HG02943 (cell line): ENCODE data around the gene SF3B2.
"Not testable (repeated sequence)": the region's sequence is repeated elsewhere in the genome, so short reads cannot be mapped to it uniquely, and the experiment has no call there.

Experiments
- ATAC-seq: cut with Tn5 transposase; IDR thresholded peaks from one replicate; pipeline ENCODE4 v1.9.1; 2021; ENCODE audit warnings: mild to moderate bottlenecking, low read depth, moderate library complexity; ENCODE audit not compliant: unreplicated experiment

Gene SF3B2

DNA sequence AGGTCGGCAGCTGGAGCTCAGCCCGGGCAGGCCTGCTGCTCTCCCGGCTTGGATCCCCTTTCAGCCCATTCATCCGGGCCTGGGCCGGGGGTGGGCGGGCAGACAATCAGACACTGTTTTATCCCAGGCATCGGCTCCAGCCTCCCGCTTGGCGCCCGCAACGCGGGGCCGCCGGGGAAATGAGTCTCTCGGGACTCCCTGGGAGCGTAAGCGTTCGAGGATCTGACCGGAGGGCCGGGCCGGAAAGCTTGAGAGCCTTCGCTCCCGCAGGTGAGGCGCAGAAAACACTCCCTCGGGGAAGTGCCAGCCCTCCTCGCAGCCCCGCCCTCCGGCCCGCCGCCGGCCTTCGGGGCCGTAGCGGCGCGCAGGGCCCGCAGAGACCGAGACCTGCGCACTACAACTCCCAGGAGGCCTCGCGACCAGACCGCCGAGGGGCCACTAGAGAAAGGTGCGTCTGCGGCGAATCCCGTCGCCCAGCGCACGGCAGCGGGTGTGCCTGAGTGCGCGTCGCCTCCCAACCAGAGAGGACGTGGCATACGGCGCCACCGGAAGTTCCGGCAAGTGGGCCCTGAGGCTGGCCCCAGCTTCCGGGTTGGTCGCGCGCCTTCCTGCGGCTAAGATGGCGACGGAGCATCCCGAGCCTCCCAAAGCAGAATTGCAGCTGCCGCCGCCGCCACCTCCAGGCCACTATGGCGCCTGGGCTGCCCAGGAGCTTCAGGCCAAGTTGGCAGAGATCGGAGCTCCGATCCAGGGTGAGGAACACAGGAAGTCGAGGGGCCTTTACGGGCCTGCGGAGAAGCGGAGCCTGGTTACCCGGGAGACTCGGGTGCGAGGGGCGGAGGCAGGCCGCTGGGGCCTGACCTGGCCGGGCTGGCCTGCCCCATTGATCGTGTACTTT is at the start of gene SF3B2:
Gene SF3B2, plus strand, starts transcription at position 599 of the 898 bp plus-strand sequence. Its CDS starts 21 bp downstream, at position 620.
- peak; percentile 93 for ATAC-seq

DNA sequence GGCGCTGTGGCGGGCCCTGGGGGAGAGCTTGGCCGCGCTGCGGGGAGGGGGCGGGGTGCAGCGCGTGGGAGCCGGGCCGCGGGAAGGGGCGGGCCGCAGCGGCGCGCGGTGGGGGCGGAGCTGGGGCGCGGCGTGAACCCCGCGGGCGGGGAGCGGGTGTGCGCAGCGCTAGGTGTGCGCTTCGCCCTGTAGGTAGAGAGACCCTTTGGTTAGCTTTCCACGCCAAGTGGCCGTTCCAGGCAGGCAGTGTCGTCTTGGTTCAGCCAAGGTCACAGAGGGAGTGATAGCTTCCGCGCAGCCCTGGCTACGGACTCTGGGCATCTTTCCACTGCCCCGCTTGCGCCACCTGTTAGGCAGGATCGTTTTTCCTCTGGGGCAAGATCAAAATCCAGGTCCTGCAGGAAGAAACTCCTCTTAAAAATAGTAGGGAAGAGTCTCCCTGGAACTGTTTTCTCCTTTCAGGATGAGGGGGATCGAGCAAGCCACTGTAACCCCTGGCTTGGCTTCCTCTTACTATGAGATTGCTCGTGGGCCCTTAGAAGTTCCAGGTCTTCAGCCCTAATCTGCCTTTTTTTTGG is 49.4 kb upstream of the SF3B2 start:
- ATAC-seq: peak; percentile 39

GRCh38 chr11:66003291-66003690 is 48.9 kb upstream of the SF3B2 start:
- no peak for ATAC-seq

- ATAC-seq: no peak
Observed at GRCh38 chr11:66004186-66004585, 48.0 kb upstream of the SF3B2 start.

DNA sequence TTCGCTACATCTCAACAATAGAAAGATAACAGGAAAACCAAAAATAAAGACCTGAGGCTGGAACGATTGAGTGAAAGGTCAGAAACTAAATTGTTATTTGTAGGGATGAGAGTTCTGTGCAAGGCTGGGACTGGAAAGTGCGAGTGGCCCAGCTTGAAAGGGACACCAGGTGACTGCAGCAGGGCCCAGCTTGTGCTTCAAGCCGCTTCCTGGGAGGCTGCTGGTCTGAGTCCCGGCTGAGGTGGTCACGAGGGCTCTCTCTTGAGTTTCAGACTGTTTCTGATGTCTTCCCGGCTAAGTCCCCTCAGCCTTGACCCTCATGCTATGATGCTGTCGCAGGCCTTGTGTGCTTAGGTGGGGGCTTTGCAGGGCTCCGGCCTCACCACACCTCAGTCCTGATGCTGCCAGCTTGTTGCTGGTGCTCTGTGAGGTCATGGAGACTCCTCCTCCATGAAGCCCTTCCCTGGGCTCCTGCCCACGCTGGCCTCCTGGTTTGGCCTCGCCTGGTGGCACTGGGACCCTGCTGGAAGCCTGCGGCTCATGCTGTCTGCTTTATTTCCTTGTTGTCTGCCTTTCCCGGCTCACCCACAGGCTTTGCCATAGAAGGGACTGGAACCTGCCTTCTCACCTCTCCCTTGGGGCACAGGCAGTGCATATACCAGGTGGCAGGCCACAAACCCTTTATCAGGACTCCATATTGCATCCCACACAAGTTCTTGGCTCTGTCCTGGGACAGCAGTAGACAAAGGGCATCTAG is 45.9 kb upstream of the SF3B2 start:
- ATAC-seq: no peak

DNA sequence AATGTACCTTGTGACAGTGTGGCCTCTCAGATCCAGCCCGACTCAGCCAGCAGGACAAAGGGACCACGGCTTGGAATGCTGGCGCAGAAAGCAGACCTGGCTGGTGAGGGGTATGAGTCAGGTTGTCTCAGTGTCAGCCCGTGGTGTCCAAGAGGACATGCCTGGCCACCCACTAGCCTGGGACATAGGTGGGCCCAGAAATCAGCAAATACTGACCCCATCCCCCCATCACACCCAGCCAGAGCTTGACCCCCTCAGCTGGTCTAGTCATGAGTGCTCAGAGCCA is 45.3 kb upstream of the SF3B2 start:
- no peak for ATAC-seq

GRCh38 chr11:66007201-66007634 is 44.9 kb upstream of the SF3B2 start:
- ATAC-seq: no peak

DNA sequence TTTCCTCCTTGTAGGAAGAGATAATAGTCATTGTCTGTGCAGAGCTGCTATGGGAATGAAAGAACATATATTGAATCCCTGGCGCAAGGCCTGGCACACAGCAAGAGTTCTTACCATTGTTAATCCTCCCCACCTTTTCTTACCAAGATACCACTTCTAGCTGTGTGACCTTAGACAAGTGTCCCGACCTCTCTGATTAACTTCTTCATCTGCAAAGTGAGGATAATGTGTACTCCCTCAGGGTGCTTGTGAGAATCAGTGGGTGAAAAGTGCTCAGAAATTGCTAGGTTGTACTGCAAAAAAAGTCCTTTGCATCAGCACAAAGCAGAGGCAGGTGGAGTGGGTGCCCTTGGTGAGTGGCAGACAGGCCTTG is 44.1 kb upstream of the SF3B2 start:
- ATAC-seq: no peak

GRCh38 chr11:66008468-66009101 is 43.6 kb upstream of the SF3B2 start:
- ATAC-seq: no peak

DNA sequence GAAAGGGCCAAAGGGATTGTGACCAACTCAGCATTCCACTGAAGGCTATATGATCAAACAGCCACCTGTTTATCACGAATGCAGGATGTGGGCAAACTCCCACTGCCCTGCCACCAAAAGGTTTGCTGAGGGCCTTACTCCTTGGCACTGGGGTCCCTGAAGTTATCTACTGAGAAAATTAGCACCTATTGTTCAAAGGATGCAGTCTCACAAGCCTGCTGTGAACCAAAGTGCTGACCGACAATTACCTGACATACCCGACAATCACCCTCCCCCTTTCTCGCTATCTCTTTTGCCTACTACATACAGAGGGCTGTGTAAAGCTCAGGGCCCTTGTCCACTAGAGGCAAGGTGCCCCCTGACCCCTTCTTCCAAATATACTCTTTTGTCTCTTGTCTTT is 42.1 kb upstream of the SF3B2 start:
- not testable (repeated sequence) for ATAC-seq

- no peak for ATAC-seq
Observed at GRCh38 chr11:66011239-66011784, 40.9 kb upstream of the SF3B2 start.

- ATAC-seq: no peak
Observed at GRCh38 chr11:66011785-66012303, 40.3 kb upstream of the SF3B2 start, which contains the start of gene CST6. CST6 (plus strand) TSS chr11:66012008; CDS start chr11:66012045, 37 bp downstream.

- no peak for ATAC-seq
Observed at GRCh38 chr11:66012371-66012945, 39.7 kb upstream of the SF3B2 start.

DNA sequence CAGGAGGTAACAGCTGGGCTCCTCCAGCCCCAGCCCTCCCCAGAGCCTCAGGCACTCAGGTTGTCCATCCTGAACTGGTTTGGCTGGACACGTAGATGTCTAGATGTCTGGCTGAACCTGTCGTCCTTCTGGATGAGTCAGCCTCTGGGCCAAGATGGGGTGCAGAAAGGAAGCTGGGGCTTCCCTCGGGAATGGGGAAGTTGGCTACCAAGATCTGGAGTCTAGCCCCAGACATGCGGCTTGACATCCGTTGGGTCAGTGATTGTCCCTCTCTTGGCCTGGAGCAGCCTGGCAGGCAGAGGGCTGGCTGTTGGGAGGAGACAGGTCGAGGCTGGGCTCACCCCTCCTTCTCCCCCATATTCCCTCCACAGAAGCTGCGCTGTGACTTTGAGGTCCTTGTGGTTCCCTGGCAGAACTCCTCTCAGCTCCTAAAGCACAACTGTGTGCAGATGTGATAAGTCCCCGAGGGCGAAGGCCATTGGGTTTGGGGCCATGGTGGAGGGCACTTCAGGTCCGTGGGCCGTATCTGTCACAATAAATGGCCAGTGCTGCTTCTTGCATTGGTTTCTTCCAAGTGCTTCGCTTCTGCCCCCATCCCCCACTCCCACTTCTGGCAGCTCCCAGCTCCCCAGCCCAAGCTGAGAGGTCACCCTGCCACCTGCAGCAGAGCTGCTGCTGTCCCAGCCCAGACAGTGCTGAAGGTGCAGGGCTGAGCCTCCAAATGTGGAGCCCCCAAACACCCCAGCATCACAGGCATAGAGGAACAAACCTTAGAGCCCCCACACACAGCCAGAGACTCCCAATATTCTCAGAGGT is 39.0 kb upstream of the SF3B2 start:
- no peak for ATAC-seq

GRCh38 chr11:66013762-66014100 is 38.4 kb upstream of the SF3B2 start:
- no peak for ATAC-seq

DNA sequence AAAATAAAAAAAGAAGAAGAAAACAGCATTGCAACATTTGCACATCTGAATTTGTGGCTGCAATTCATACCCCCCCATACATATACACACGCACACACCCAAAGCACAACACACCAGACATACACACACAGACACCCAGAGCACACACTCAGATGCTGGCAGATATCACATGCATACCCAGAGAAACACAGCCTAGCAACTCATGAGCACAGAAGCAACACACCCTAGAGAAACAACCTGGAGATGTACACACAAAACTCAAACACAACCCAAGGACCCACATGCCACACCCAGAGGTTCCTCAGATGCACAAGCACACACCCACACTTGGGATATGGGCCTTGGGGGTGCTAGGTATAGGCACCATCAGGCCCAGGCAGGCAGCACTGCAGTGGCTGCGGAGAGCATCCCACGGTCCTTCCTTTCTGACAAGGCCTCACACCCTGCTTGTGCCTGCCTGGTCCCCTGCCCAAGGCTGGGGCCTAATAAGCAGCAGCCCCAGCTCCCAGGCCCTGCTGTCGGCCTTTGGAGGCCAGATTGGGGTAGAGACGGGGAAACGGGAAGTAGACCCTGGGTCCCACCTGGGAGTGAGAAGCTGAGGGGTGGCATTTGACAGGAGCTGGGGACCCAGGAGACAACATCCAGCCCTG is 37.2 kb upstream of the SF3B2 start:
- no peak for ATAC-seq

DNA sequence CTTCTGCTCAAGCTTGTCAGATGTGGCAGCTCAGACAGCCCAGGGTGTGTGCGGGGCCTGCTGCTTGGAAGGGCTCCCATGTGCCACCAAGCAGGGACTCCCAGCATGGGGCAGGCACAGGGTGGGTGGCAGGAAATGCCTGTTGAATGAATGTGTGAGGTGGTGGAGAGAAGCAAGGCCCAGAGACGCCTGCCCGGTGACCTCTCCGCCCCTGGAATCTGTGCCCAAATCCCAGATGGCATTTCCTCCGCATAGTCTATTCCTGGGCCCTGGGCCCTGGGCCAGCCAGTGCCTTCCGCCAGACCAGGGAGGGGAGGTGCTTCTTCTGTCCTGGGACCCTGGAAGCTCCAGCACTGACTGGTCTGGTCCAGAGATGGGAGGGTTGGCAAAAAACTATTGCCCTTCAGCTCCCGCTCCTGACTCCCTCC is 36.7 kb upstream of the SF3B2 start:
- no peak for ATAC-seq

DNA sequence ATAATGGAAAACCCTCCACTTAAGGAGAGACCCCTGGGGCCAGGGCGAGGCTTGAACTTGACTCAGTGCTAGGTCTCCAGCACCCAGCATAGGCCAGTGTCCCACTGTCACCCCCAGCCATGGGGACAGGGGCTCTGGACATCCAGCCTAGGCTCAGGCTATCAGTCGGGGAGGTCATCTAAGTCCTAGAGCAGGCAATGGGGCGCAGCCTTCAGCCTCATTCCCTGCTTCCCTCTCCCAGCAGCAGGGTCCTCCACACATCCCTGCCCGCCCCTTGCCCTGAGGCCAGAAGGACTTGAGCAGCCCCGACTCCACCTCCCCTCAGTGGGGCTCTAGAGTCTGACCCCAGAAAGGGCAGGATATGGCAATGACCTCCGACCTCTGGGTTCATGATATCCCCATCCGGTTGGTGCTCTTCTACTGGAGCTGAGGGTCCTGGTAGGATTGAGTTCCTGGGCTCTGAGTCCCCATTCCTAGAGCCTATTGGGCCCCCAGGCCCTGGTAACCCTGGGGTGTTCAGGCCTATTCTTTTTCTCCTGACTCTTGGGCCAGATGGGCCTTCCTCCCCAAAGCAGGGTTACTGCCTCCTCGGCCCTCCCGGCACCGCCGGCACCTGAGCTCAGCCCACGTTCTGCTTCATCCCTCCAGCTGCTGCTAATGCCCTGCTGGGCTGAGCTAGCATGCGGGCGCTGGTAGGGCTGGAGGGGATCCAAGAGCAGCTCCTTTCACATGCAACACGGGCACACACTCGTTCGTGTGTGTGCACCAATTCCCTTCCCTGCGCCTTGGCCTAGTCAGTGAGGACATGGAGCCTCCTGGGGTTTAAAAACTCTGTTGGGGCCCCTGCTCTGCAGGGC is 36.0 kb upstream of the SF3B2 start:
- no peak for ATAC-seq
